K562 (cell line): Measurements from ENCODE around the gene EGFL7. TPM values are rescaled to one million over a fixed set of nuclear protein-coding genes. Genes with fewer than 3 reads are reported as not detected.
A peak's percentile ranks its signal among the peaks of the same experiment; 100 is the strongest.

Source experiments
- BACH1 ChIP-seq: fragments of 200-800 bp; sonication (Bioruptor generic); IDR thresholded peaks from 2 replicates; pipeline ENCODE4 v1.6.1; 2016; ENCODE audit warnings: missing genetic modification characterization, missing compliant biosample characterization
- CBFA2T2 ChIP-seq: fragments of 450-650 bp; conservative IDR thresholded peaks from 2 replicates; pipeline ENCODE4 v1.6.1; 2017; ENCODE audit warnings: mild to moderate bottlenecking
- CREBBP ChIP-seq: IDR thresholded peaks from one replicate; pipeline ENCODE4 v1.6.1; 2012; ENCODE audit warnings: low read depth, mild to moderate bottlenecking, control low read depth, inconsistent platforms, low read length
- EZH2 ChIP-seq: IDR thresholded peaks from 2 replicates; pipeline ENCODE4 v1.6.1; 2012; ENCODE audit warnings: low read depth, mild to moderate bottlenecking, inconsistent platforms, low read length, borderline replicate concordance
- IRF2 ChIP-seq: sonication (generic); formaldehyde crosslinking; IDR thresholded peaks from 2 replicates; pipeline ENCODE4 v1.8.1; 2022; ENCODE audit warnings: mild to moderate bottlenecking, missing genetic modification reagents
- NR2C1 ChIP-seq, 2 experiments: fragments of 450-650 bp; IDR thresholded peaks; 2 replicates each; pipeline ENCODE4 v1.6.1; 2017; ENCODE audit warnings: mild to moderate bottlenecking in 2 of 2, antibody characterized with exemption in 1 of 2, inconsistent platforms in 1 of 2, missing compliant biosample characterization in 1 of 2, missing genetic modification characterization in 1 of 2
- PHF21A ChIP-seq: fragments of 450-650 bp; IDR thresholded peaks from 2 replicates; pipeline ENCODE4 v1.6.1; 2017; ENCODE audit warnings: low read depth, borderline replicate concordance
- SRF ChIP-seq, 2 experiments: fragments of 250-450, 450-650 bp in 1 of 2; sonication (Bioruptor Pico) in 1 of 2; sonication (generic) in 1 of 2; formaldehyde crosslinking; IDR thresholded peaks; 2 replicates each; pipeline versions ENCODE4 v1.5.0 to v1.5.1; 2020 to 2022; ENCODE audit warnings: mild to moderate bottlenecking in 1 of 2, missing genetic modification reagents in 1 of 2
- ZNF124 ChIP-seq: sonication (generic); formaldehyde crosslinking; IDR thresholded peaks from 2 replicates; pipeline ENCODE4 v1.8.1; 2022; ENCODE audit warnings: missing genetic modification reagents
- ZNF324 ChIP-seq: fragments of 250-450 bp; sonication (Bioruptor Pico); IDR thresholded peaks from 2 replicates; pipeline ENCODE4 v1.4.0; 2020; ENCODE audit warnings: mild to moderate bottlenecking
- ZNF354B ChIP-seq: fragments of 250-450 bp; sonication (Bioruptor Pico); IDR thresholded peaks from 2 replicates; pipeline ENCODE4 v1.4.0; 2020
- ZNF583 ChIP-seq: fragments of 250-450 bp; sonication (Bioruptor Pico); IDR thresholded peaks from 2 replicates; pipeline ENCODE4 v1.4.0; 2020
- polyA plus RNA-seq, 8 experiments: library from polyadenylated mRNA; depleted of rRNA in 4 of 8; stranded (reverse) in 5 of 8; unstranded in 3 of 8; fragments of >200 nt; fragmentation: Nextera tagmentation in 2 of 8; fragmentation: Illumina TruSeq in 1 of 8; extraction: Ambion mirVana in 2 of 8; extraction: Trizol in 1 of 8; gene quantifications; 2 replicates each; pipeline versions ENCODE4 v1.2.1 to v1.2.3, GENCODE V29; 2011 to 2014; ENCODE audit warnings: inconsistent platforms in 1 of 8, missing spikeins in 1 of 8
- total RNA-seq, 7 experiments: library from RNA; depleted of rRNA in 6 of 7; stranded (reverse); fragments of >200 nt in 6 of 7; fragmentation: Illumina TruSeq in 2 of 7; extraction: Trizol in 2 of 7; gene quantifications; 2 replicates each; pipeline versions ENCODE4 v1.2.1 to v1.2.3, GENCODE V29; 2011 to 2021; ENCODE audit warnings: low replicate concordance in 1 of 7
- TF ChIP-seq, protein P1 (sequence below): fragments of 450-650 bp; IDR thresholded peaks from 2 replicates; pipeline ENCODE4 v1.6.1; 2018; ENCODE audit warnings: mild to moderate bottlenecking, low read depth; ENCODE audit not compliant: partially characterized antibody
- TF ChIP-seq, protein P2 (sequence below): fragments of 250-450 bp; sonication (Bioruptor Pico); IDR thresholded peaks from 2 replicates; pipeline ENCODE4 v1.4.0; 2020; ENCODE audit warnings: mild to moderate bottlenecking, moderate library complexity
- TF ChIP-seq, protein P3 (sequence below): IDR thresholded peaks from 2 replicates; pipeline ENCODE4 v1.6.1; 2011; ENCODE audit not compliant: insufficient read length; ENCODE audit errors: extremely low read depth
- TF ChIP-seq, protein P4 (sequence below), 2 experiments: fragments of 450-650 bp in 1 of 2; IDR thresholded peaks; 2 replicates each; pipeline ENCODE4 v1.6.1; 2011 to 2017; ENCODE audit warnings: low read depth in 2 of 2, antibody characterized with exemption in 1 of 2, borderline replicate concordance in 1 of 2, low read length in 1 of 2, mild to moderate bottlenecking in 1 of 2, mixed read lengths in 1 of 2; ENCODE audit not compliant: control insufficient read depth in 1 of 2
- TF ChIP-seq, protein P5 (sequence below): fragments of 250-450 bp; sonication (Bioruptor Pico); IDR thresholded peaks from 2 replicates; pipeline ENCODE4 v1.9.0; 2021; ENCODE audit warnings: mild to moderate bottlenecking

The EGFL7 gene
- total and polyA plus RNA-seq, 9 of the 15 experiments (the other 6 are each of a cell fraction or from before 2014, with no cell fraction given), result 1.5 to 286 (median 55.5) TPM

DNA sequence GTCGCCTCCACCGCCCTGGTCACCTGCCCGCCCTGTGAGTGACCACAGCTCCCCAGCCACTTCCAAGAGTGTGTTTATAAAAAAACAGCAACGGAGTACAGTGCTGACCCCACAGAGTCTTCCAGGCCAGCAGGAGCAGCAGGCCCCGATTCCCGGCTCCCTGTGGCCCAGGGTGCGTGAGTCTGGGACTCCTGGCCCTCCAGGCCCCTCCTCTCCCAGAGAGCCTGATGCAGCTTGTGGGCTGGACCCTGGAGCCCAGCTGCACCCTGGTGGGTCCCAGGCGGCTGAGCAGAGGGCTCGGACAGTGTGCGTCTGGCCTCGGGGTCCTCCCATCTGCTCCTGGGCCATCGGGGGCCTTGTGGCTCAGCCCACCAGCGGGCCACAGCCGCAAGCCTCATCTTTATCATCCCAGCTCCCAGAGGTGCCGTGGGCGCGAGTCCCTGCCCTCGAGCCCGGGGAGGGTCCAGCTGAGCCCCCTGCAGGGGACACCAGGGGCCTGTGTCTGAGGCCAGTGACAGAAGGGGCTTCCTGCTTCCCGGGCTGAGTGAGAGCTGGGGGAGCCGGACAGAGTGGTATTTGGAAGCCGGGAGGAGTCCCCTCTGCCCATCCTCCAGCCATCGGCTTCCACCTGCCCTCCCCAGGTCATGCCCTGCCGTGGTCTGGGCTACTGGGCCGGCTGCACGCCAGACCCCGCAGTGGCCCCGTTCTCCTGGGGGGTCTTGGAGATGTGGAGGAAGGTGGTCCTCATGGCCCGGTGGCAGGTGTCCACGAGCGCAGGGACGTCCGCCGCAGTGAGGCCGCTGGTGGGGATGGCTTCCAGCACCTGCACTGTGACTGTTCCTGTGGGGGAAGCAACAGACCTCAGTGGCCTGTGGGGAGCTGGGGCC is 10.6 kb downstream of the EGFL7 start (continued):
- TF ChIP-seq ZNF354B (no peak), NR2C1 (IDR thresholded peaks at IDR 0.05) (no peak), NR2C1 (tag; IDR thresholded peaks at IDR 0.05) (no peak), ZNF583 (no peak), ZNF124 (CRISPR knock-in tag) (no peak), CREBBP (no peak), CBFA2T2 (peak; percentile 14; the same call in 1 of the 2 replicates), ZNF324 (CRISPR knock-in tag) (0 out of 2 replicates have a peak, but pooled peaks have one; percentile 18), SRF (CRISPR knock-in tag; IDR thresholded peaks at IDR 0.05) (peak in 1 of 2 experiments; percentile 26; a peak in 1 of 4 replicates), PHF21A (no peak), IRF2 (CRISPR knock-in tag) (no peak), EZH2 (no peak), BACH1 (tag) (no peak)
- TF ChIP-seq, protein P1, sequence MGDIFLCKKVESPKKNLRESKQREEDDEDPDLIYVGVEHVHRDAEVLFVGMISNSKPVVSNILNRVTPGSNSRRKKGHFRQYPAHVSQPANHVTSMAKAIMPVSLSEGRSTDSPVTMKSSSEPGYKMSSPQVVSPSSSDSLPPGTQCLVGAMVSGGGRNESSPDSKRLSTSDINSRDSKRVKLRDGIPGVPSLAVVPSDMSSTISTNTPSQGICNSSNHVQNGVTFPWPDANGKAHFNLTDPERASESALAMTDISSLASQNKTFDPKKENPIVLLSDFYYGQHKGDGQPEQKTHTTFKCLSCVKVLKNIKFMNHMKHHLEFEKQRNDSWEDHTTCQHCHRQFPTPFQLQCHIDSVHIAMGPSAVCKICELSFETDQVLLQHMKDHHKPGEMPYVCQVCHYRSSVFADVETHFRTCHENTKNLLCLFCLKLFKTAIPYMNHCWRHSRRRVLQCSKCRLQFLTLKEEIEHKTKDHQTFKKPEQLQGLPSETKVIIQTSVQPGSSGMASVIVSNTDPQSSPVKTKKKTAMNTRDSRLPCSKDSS, result no peak
- TF ChIP-seq, protein P2, sequence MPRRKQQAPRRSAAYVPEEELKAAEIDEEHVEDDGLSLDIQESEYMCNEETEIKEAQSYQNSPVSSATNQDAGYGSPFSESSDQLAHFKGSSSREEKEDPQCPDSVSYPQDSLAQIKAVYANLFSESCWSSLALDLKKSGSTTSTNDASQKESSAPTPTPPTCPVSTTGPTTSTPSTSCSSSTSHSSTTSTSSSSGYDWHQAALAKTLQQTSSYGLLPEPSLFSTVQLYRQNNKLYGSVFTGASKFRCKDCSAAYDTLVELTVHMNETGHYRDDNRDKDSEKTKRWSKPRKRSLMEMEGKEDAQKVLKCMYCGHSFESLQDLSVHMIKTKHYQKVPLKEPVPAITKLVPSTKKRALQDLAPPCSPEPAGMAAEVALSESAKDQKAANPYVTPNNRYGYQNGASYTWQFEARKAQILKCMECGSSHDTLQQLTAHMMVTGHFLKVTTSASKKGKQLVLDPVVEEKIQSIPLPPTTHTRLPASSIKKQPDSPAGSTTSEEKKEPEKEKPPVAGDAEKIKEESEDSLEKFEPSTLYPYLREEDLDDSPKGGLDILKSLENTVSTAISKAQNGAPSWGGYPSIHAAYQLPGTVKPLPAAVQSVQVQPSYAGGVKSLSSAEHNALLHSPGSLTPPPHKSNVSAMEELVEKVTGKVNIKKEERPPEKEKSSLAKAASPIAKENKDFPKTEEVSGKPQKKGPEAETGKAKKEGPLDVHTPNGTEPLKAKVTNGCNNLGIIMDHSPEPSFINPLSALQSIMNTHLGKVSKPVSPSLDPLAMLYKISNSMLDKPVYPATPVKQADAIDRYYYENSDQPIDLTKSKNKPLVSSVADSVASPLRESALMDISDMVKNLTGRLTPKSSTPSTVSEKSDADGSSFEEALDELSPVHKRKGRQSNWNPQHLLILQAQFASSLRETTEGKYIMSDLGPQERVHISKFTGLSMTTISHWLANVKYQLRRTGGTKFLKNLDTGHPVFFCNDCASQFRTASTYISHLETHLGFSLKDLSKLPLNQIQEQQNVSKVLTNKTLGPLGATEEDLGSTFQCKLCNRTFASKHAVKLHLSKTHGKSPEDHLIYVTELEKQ (CRISPR knock-in tag), result no peak
- TF ChIP-seq, protein P3, sequence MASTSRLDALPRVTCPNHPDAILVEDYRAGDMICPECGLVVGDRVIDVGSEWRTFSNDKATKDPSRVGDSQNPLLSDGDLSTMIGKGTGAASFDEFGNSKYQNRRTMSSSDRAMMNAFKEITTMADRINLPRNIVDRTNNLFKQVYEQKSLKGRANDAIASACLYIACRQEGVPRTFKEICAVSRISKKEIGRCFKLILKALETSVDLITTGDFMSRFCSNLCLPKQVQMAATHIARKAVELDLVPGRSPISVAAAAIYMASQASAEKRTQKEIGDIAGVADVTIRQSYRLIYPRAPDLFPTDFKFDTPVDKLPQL, result no peak
- TF ChIP-seq, protein P4, sequence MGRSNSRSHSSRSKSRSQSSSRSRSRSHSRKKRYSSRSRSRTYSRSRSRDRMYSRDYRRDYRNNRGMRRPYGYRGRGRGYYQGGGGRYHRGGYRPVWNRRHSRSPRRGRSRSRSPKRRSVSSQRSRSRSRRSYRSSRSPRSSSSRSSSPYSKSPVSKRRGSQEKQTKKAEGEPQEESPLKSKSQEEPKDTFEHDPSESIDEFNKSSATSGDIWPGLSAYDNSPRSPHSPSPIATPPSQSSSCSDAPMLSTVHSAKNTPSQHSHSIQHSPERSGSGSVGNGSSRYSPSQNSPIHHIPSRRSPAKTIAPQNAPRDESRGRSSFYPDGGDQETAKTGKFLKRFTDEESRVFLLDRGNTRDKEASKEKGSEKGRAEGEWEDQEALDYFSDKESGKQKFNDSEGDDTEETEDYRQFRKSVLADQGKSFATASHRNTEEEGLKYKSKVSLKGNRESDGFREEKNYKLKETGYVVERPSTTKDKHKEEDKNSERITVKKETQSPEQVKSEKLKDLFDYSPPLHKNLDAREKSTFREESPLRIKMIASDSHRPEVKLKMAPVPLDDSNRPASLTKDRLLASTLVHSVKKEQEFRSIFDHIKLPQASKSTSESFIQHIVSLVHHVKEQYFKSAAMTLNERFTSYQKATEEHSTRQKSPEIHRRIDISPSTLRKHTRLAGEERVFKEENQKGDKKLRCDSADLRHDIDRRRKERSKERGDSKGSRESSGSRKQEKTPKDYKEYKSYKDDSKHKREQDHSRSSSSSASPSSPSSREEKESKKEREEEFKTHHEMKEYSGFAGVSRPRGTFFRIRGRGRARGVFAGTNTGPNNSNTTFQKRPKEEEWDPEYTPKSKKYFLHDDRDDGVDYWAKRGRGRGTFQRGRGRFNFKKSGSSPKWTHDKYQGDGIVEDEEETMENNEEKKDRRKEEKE (IDR thresholded peaks at IDR 0.05; ENCODE audit: borderline replicate concordance in 1 of 2, control insufficient read depth in 1 of 2, low read depth in 2 of 2, low read length in 1 of 2), result no peak; a peak in 1 of 4 replicates
- TF ChIP-seq, protein P5, sequence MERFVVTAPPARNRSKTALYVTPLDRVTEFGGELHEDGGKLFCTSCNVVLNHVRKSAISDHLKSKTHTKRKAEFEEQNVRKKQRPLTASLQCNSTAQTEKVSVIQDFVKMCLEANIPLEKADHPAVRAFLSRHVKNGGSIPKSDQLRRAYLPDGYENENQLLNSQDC (CRISPR knock-in tag), result no peak
